Measurements from ENCODE around the gene TNFRSF19.

DNA sequence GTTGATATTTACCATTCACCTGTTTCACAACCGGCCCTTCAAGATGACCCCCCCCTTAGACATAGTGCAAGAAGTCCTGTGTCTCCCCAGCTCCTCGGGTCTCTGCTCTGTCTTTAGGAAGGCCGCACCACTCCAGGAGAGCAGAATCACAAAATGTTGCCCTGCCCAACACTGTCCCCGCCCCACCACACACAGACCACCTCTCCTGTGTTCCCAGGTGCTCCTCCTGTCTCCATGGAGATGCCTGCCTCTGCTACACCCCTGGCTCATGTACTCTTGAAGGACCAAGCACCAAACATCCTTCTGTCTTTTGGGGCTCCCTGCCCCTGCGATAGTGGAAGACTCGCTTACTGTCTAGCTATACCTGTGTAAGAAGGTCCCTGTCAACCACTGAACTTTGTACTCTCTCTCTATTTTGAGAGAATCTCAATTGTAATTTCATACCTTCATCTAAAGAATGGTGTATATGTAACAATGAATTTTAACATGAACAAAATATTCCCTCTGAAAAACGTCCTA is 9.6 kb upstream of the TNFRSF19 start:
- TF ChIP-seq EZH2 (IDR thresholded peaks at IDR 0.05): no peak
- TF ChIP-seq POLR2AphosphoS5 (IDR thresholded peaks at IDR 0.05; ENCODE audit: borderline replicate concordance, low read depth, low read length): no peak
